HG02678 (cell line): Measurements from ENCODE around the gene PHC2.

Experiments used
- ATAC-seq: cut with Tn5 transposase; IDR thresholded peaks from one replicate; pipeline ENCODE4 v1.9.1; 2021; ENCODE audit warnings: mild to moderate bottlenecking, moderate library complexity; ENCODE audit not compliant: unreplicated experiment

PHC2 gene

DNA sequence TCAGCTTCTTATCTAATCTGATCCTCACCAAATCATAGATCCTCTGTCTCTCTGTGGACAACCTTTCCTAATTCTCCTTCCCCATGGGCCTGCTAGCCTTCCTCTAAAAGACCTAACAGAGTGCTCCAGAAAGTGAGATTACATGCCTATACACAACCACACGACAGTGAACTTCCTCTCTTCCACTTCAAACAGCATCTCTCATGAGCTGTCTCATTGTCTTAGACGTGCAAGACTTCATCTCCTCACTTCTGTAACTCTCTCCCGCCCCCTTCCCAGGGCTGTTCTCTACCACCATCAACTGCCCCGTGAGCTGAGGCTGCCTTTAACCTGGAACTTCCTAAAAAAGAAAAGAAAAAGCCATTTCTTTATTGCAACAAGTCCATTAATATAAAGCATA lies 95.9 kb downstream of the PHC2 start:
- no peak for ATAC-seq

DNA sequence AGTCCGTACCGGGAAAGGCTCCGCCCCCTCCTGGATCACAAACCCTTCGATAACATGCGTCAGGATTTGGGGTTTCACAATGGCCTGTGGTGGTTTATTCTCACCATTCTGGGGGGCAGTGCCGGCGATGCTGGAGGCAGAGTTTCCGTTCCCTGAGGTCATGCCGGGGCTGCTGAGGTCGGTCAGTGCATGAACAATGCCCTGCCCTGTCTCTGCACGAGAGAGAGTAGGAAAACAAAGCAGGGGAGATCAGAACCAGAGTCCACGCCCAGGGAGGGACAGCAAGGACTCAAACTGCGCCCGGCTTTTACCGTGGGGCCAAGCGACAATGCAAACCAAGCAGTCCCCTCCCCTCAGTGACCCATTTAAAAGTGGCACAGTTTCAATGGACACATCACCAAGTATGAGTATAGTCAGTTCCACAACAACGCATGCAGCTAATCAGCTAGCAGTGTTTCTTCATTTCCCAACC lies 96.8 kb downstream of the PHC2 start:
- ATAC-seq: no peak

DNA sequence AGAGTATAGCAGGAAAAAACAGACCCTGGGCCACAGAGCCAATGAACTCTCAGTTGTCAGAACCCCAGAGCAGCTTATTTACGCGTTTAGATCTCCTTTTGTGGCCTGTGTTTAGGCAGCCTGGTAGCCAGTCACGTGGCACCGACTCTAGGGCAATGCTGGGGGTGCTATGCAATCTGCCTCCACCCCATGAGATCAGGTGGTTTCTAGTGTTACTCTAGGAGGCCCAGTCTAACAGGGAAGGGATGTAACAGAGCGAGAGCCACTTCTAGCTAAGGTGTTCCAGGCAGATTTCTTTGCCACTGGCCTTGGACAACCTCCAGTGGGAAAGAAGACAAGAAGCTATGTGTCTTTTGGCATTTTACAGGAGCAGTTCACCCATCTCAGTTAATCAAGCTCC lies 98.0 kb downstream of the PHC2 start:
- no peak for ATAC-seq

DNA sequence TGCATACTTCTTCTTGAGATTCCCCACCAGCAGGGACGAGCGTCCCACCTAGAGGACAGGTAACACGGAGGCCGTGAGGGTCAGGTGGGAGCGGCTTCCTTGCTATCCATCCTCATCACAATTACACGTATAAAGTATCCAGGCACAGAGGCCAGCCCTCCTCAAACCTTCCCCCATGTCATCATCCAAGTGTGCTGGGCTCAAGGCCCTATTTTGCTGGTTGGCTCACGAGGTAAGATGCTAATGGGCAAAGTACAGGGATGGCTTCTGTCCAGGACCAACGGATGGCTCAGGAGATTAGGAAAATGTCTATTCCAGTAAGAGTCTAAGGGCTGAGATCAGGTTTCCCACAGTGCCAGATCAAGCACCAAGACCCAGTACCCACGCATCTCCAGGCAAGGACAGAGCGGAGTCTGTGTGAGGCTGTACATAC lies 98.5 kb downstream of the PHC2 start:
- no peak for ATAC-seq

DNA sequence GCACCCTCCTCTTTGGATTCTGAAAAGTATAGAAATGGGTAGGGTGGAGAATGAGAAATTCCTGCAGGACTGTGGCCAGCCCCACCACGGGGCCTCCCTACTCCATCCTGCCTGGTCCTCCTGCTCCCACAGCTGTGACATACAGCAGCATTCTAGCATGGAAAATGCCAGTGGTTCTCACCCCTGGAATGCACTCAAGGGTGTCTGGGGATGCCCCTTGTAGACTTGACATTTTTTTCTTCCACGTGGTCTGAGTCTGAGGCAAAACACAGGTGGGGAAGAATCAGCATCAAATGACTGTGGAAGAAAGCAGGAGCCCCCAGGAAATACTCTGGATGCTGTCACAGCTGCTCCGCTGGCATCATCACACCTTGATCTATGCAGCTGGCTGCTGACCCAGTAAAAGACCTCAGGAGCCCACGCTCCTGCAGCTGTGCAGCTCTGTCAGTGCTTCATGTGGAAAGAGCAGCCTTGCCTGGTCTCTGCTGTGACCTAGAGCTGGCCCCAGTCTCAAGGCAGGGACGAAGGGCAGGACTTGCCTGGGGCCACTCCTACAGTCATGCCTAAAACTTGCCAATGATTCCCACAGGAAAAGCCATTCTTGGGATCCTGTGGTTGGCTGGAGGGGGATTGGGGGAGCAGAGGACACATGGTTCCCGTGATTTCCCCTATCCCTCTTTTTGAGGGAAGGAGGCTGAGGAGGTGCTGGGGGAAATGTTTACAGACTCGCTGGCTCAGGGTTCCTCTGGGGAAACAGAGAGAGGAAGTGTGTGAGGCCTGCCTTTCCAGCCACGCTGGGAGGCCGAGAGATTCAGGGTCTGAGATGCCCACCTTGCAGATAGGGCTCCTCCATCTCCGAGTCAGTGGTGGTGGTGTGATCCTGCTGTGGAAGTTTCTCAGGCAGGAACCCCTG lies 99.2 kb downstream of the PHC2 start:
- no peak for ATAC-seq

DNA sequence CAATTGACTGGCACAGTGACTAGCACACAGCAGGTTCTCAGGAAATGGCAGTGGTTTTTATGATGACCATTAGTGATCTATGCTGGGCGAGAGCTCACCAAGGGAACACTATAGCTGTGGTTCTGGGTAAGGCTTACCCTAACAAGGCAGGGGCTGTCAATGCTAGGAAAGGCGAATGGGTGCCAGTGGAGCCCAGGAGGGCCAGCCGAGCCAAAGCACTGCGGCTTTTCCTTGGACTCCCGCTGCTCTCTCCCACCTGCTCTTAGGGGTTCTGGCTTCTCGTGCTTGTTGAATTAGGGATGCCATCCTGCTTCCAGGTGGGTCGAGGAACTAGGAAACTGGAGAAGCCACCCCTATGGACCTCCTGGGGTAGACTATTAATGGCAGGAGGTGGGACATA lies 100.0 kb downstream of the PHC2 start:
- ATAC-seq: no peak

DNA sequence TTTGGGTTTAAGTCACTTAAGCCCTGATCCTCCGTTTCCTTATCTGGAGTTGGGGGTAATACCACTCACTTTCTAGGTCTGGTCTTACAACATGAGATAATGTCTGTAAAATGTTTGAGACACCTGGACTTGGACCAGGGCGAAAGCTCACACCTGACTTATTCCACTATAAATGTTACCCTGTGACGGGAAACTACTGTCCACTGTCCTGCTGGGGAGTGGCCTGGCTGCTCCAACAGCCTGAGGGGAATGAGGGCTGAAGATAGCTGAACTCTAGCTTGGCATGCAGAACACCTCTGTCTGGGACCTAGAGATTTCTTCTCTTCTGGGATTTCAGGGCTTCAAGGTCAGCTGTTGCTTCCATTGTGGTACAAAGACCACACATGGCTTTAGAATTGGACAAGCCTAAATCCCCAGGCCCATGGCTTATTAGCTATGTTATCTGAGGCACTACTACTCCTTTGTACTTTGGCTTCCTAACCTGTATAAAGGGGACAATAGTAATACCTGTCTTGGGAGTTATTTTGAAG lies 100.5 kb downstream of the PHC2 start:
- ATAC-seq: no peak

DNA sequence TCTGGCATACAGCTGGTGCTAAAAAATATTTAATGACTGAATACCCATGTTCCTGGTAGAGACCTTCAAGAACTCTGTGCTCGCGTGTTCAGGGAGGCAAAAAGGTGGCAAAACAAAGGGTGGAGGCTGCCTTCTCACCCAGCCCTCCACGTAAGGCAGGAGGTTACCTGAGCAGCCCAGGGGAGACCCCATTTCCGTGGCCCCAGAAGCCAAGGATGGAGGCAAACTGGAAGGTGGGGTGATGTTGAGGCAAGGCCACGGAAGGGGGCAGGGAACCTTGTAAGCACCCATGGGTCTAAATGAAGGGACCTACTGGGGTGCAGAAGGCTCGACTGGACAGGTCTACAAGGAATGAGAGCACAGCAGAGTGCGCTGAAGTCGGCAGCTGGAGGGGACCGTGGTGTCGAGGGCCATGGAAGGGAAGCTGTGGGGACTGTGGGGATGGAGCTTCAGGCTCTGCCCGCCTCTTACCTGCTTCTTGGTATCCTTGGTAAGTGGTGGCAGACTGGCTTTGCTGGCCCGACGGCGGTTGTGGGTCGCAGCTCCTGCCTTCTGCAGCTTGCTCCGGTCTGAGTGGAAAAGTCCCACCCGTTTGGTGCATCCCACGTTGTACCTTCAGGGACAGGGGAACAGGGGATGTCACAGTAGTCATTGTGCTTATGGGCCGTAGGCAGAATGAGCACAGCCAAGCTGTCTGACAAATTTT lies 101.1 kb downstream of the PHC2 start:
- no peak for ATAC-seq

DNA sequence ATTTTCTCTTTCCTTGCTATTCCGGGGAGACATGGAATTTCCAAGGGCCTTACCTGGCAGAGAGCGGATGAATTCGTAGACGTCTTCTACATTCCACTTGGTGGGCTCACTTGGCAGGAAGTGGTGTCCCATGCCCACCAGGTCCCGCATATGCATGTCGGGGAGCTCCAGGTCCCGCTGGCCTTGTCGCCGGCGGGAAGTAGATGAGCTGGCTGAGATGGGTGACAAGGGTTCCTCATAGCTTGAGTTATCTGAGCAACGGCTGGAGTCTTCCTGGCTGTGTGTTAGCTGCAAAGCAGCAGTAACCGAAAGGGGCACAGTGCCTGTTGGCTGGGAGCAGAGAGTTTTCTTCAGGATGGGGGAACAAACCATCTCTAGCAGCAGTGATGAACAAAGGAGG lies 102.1 kb downstream of the PHC2 start:
- ATAC-seq: no peak

DNA sequence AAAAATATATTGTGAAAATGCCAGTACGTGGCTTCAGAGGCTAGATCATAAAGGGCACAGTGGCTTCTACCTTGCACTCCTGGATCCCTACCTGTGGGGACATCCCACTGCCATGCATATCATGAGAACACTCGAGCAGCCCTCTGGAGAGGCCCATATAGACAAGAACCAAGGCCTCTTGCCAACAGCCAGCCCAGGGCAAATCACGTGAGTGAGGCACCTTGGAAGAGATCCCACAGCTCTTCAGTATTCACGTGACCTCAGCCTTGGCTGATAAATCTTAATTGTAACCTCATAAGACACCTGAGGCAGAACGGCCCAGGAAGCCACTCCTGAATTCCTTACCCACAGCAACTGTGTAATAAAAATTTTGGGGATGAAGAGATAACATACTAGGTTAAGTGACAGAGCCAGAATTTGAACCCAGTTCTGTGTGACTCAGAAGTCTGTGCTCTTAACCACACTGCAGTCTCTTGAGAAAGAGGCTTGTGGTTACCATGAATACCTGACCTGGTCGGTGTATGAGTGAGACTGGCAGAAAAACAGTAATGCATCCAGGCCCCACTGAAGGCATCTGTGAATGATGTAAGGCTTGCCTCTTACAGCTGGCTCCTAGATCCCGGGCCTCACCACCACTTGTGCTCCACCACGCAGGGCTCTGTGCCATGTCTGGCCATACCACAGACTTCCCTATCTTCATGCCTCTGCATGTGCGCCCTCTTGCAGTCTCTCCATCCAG lies 103.1 kb downstream of the PHC2 start:
- ATAC-seq: no peak

DNA sequence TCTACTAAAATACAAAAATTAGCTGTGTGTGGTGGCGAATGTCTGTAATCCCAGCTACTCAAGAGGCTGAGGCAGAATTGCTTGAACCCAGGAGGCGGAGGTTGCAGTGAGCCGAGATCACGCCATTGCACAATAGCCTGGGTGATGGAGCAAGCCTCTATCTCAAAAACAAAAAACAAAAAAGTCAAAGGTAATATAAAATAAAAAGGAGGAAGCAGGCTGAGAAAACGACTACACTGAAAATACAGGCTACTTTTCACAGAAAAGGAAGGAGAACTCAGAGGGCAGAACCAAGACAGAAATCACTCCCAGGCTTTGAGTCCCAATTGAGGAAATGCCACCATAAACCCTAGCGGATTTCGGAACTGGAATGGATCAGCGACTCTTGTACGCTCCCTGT lies 104.1 kb downstream of the PHC2 start:
- no peak for ATAC-seq

DNA sequence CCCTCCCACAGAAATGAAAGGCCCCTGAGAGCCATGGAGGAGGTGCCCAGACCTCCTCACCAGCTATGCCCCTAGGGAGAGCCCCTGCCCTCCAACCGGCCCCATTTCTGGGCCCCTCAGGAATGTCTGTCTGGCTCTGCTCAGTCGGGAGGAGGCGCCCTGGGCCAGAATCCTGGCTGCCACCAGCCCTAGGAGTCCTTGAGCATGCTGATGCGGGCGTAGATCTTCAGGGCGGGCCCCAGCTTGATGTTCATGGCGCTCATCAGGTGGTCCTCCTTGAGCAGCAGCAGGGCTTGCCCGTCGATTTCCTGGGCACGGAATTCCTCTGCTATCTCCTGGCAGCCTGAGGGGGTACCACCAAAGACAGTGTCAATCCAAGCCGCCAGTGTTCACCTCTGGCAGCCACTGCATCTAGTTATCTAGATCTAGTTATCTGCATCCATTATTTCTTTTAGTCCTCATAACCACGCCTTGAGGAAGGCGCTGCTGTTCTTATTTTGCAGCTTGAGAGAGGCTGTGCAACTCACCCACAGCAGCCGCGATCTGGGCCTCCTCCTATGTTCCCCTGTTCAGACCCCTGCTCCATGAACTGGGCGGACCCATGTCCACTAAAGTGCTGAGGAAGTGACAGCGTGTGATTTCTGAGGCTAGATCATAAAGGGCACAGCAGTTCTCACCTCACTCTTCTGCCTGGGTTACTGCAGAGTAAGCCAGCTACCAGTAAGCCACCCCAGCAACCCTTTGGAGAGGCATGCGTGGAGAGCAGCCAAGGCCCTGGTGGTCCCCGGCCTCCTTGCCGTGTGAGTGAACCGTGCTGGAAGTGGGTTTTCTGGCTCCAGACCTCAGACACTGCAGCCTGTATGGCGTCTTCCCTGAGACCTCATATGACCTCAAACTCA lies 106.0 kb downstream of the PHC2 start:
- no peak for ATAC-seq

DNA sequence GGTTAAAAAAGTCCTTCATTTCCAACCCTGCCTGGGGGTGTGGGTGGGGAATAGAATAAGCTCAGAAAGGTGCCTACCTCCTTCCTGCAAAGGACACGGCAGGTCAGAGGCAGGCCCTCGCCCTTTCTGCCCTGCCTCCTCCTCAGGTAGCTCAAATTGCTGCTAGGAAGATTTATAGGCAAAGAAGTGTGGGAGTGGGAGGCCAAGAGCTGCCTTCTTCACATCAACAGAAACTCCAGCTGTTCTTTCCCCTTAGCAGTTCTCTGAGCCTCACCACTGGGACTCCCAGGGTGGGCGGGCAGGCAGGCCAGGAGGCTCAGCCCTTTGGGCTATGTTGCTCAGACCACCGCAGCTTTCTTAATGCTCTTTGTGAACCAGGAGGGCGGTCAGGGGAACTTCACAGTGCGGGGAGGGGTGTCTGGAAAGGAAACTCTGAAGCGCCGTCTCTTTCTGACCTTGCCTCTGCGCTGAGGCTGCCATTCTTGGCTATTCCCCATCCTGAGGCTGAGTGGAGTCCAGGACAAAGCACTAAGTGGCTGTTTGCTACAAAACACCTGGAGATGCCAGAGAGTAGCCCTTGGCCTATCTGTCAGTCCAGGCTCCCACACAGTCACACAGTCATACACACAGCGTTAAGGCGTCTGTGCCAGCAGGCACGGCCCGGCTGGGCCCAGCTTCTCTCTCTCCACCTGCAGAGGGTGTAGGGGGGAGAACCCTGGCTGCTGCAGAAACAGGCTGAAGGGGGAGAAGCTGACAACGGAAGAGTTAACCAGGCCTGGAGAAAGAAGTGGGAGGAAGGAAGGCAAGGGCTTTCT lies 107.0 kb downstream of the PHC2 start:
- no peak for ATAC-seq

DNA sequence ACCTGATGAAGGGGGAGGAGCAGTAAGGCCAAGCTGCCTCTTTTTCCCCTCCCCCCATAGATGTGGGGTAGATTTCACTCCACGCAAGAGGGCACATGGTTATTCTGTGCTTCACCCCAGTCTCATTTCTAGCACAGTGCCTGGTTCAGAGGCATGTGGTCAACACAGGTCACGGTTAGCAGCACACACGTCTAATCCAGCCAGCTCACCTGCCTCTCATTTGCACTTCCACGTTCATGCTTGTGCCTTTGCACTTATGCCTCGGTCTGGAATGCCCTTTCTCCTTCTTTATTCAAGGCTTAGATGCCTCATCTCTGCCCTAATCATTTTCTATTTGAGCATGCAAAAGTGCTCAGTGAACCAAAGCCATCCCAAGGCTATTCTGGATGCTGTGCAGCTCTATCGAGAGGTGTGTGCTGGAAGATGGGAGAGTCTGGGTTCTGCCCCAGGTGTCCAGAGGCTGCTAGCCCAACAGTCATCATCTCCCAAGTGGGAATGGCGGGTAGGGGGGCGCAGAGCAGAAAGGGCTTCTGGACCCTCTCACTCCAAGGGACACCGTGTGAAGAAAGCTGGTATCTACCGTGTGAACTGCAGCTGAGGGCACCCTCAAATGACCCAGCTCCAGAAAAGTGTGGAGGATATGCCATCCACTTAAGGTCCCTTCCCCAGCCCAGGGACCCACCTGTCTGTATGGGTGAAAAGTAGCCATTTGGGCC lies 107.9 kb downstream of the PHC2 start:
- ATAC-seq: no peak

DNA sequence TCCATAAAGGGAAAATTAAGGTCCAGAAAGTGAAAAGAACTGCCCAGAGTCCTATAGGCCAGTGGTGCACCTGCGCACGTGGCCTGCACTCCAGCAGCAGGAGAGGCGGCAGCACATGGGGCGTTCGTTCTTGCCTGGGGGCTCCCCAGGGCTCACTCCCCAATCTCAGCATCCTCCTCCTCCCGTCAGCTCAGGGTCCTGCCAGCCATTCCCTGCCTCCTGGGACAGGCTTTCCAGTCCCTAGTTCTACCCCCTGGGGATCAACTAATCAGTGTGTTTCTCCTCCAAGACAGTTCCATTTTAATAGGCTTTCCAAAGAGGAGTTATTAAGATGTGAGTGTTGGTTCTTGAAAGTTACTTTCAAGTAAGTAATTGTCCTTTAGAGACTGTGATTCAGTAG lies 108.8 kb downstream of the PHC2 start:
- ATAC-seq: no peak

DNA sequence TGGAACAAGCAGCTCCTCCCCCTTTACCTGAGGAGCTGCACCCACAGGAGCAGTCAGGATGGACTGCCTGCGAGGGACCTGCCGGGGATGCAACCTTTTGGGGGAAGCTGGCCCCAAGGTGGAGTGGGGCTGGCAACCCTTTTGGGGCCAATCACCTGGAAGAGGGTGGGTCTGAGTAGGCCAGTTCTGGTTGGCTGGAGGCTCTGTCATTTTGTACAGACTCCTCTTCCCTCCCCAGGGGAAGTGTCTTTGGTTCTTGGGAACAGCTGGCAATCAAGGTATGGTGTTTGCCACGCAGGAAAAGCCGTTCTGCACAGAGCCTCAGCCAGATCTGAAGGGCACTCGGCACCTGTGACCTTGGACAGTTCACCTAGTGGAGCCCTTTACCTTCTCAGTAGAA lies 109.7 kb downstream of the PHC2 start:
- no peak for ATAC-seq

DNA sequence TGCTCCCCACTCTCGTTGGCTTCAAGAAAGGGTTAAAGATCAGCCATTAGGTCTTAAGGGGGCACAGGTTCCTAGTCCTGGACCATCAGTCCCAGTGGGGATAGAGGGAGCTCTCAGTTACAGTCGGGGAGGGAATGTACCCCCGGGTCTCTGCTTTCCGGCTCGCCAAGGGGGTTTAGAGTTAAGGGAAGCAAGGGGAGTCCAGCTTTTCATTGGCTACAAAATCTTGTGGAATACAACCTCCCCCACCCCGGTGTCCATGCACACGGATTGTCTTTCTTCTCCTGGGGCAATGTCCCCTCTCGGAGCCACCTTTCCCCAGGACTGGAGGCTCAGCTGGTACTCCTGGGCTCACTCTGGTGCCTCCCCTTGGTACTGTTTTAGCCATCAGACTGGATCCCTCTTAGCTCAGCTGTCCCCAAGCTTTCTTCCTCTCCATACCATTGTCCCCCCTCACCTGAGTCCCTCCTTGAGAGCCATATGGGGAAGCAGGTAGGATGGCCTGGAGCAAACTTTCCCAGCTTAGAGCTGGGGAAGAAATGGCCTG lies 110.2 kb downstream of the PHC2 start, which contains the start of gene A3GALT2:
Gene A3GALT2, minus strand, starts transcription at position 480 of the 547 bp plus-strand sequence. Its CDS starts 0 bp downstream, at position 480.
- ATAC-seq: no peak

DNA sequence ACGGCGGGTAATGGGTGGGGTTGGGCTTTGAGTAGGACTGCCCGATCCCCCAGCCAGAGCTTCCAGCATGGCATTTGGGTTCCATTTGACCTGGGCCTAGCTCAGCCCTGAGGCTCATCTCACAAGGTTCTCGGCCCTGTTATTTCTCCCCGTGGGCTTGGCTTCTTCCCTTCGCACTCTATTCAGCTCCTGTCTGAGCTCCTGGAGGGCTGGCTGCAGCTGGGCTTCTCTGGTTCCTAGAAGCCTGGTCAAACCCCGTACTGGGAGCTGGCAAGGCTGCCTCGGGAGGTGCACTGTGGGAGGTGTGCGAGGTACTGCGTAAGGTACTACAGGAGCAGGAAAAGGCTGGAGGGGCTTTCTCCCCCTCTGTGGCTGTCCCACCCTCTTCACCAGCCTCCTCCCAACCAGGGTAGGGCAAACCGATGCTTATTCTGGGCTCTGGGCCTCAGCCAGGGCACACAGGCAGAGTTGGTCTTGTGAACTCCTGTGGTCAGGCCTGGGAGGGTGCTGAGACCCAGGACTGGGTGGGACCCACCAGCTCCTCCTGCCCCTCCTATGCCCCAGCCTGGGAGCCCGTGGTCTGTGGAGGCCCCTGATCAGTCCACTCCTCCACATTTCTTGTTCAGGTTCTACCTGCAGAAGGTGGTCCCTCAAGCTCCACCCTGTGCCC lies 110.8 kb downstream of the PHC2 start:
- ATAC-seq: no peak
